Erythroblast (primary cell): ENCODE measurements around the gene BFSP2.

Source experiments
- GATA1 ChIP-seq: IDR thresholded peaks from 2 replicates; pipeline ENCODE4 v1.6.1; 2011; ENCODE audit warnings: low read depth, mild to moderate bottlenecking, control low read depth, low read length, moderate library complexity
- POLR2A ChIP-seq: IDR thresholded peaks from 2 replicates; pipeline ENCODE4 v1.6.1; 2011; ENCODE audit warnings: mild to moderate bottlenecking, low read length

- TF ChIP-seq POLR2A = no peak
- TF ChIP-seq GATA1 = no peak
Measured at GRCh38 chr3:133383741-133384140, 16.1 kb upstream of the BFSP2 start.
